Ishikawa (cell line): ENCODE measurements around the gene C16orf78.

ENCODE experiments used
- CEBPB ChIP-seq: IDR thresholded peaks from 2 replicates; pipeline ENCODE4 v1.6.1; 2012
- CREB1 ChIP-seq: IDR thresholded peaks from 2 replicates; pipeline ENCODE4 v1.6.1; 2012; ENCODE audit warnings: low read depth
- EGR1 ChIP-seq: IDR thresholded peaks from 2 replicates; pipeline ENCODE4 v1.6.1; 2012
- EP300 ChIP-seq: IDR thresholded peaks from 2 replicates; pipeline ENCODE4 v1.6.1; 2012; ENCODE audit warnings: borderline replicate concordance
- FOXM1 ChIP-seq: IDR thresholded peaks from 2 replicates; pipeline ENCODE4 v1.6.1; 2012; ENCODE audit warnings: low read depth, borderline replicate concordance
- NFIC ChIP-seq: IDR thresholded peaks from 2 replicates; pipeline ENCODE4 v1.6.1; 2012
- RAD21 ChIP-seq: IDR thresholded peaks from 2 replicates; pipeline ENCODE4 v1.6.1; 2012; ENCODE audit warnings: low read depth
- TAF1 ChIP-seq: IDR thresholded peaks from 2 replicates; pipeline ENCODE4 v1.6.1; 2012; ENCODE audit warnings: low read depth, mild to moderate bottlenecking
- TCF12 ChIP-seq: IDR thresholded peaks from 2 replicates; pipeline ENCODE4 v1.6.1; 2012; ENCODE audit warnings: low read depth
- TEAD4 ChIP-seq: IDR thresholded peaks from 2 replicates; pipeline ENCODE4 v1.6.1; 2012
- YY1 ChIP-seq: IDR thresholded peaks from 2 replicates; pipeline ENCODE4 v1.6.1; 2012; ENCODE audit warnings: low read depth
- ZBTB7A ChIP-seq: IDR thresholded peaks from 2 replicates; pipeline ENCODE4 v1.6.1; 2012; ENCODE audit warnings: low read depth
- TF ChIP-seq, protein P1 (sequence below): IDR thresholded peaks from 2 replicates; pipeline ENCODE4 v1.6.1; 2012
- TF ChIP-seq, protein P2 (sequence below): IDR thresholded peaks from 2 replicates; pipeline ENCODE4 v1.6.1; 2012
- TF ChIP-seq, protein P3 (sequence below): IDR thresholded peaks from 2 replicates; pipeline ENCODE4 v1.6.1; 2012; ENCODE audit warnings: low read depth, mild to moderate bottlenecking

Gene C16orf78

DNA sequence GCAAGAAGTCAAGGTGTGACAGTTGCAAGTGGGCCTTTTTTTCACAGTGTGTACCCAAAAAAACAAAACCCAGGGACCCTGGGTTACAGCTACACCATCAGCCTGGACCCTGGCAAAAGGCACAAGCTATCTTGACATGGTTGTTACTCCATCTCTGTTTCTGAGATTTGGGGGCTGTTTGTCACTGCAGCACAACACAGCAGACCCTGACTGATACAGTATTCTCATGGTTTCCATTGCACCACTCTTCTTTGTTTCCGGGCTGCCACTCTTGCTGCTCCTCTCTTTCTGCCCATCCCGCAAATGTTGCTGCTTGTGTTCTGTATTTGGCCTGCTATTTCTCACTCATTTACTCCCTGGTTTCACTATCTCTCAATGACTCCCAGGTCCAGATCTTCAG is 55.2 kb downstream of the C16orf78 start:
- TF ChIP-seq FOXM1 (no peak), TCF12 (no peak), TAF1 (no peak), CREB1 (no peak), CEBPB (no peak), EGR1 (no peak), NFIC (no peak), RAD21 (no peak), ZBTB7A (no peak)
- TF ChIP-seq, protein P1, sequence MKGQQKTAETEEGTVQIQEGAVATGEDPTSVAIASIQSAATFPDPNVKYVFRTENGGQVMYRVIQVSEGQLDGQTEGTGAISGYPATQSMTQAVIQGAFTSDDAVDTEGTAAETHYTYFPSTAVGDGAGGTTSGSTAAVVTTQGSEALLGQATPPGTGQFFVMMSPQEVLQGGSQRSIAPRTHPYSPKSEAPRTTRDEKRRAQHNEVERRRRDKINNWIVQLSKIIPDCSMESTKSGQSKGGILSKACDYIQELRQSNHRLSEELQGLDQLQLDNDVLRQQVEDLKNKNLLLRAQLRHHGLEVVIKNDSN: no peak
- TF ChIP-seq, protein P2, sequence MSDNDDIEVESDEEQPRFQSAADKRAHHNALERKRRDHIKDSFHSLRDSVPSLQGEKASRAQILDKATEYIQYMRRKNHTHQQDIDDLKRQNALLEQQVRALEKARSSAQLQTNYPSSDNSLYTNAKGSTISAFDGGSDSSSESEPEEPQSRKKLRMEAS: no peak

DNA sequence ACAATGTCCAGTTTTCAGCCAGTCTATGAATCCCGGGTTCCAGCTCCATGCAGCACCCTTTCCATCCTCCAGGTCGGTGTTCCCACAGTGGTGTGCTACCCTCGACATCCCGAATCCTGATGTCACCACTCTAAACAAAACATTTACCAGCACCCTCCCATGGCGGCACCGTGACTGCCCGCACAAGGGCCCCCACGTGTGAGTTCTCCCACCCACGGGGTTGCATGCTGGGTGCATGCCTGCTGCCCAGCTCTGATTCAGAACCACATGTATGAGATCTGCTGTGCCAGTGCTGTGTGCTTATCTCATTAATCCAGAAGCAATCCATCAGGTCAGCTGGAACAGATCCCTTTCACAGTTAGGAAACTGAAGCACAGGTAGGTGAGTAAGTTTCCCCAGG is 57.4 kb downstream of the C16orf78 start:
- no peak for TF ChIP-seq TAF1
- TF ChIP-seq YY1: no peak
- TF ChIP-seq, protein P3, sequence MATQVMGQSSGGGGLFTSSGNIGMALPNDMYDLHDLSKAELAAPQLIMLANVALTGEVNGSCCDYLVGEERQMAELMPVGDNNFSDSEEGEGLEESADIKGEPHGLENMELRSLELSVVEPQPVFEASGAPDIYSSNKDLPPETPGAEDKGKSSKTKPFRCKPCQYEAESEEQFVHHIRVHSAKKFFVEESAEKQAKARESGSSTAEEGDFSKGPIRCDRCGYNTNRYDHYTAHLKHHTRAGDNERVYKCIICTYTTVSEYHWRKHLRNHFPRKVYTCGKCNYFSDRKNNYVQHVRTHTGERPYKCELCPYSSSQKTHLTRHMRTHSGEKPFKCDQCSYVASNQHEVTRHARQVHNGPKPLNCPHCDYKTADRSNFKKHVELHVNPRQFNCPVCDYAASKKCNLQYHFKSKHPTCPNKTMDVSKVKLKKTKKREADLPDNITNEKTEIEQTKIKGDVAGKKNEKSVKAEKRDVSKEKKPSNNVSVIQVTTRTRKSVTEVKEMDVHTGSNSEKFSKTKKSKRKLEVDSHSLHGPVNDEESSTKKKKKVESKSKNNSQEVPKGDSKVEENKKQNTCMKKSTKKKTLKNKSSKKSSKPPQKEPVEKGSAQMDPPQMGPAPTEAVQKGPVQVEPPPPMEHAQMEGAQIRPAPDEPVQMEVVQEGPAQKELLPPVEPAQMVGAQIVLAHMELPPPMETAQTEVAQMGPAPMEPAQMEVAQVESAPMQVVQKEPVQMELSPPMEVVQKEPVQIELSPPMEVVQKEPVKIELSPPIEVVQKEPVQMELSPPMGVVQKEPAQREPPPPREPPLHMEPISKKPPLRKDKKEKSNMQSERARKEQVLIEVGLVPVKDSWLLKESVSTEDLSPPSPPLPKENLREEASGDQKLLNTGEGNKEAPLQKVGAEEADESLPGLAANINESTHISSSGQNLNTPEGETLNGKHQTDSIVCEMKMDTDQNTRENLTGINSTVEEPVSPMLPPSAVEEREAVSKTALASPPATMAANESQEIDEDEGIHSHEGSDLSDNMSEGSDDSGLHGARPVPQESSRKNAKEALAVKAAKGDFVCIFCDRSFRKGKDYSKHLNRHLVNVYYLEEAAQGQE: no peak
- no peak for TF ChIP-seq ZBTB7A
- no peak for TF ChIP-seq CREB1
- TF ChIP-seq EGR1: no peak

DNA sequence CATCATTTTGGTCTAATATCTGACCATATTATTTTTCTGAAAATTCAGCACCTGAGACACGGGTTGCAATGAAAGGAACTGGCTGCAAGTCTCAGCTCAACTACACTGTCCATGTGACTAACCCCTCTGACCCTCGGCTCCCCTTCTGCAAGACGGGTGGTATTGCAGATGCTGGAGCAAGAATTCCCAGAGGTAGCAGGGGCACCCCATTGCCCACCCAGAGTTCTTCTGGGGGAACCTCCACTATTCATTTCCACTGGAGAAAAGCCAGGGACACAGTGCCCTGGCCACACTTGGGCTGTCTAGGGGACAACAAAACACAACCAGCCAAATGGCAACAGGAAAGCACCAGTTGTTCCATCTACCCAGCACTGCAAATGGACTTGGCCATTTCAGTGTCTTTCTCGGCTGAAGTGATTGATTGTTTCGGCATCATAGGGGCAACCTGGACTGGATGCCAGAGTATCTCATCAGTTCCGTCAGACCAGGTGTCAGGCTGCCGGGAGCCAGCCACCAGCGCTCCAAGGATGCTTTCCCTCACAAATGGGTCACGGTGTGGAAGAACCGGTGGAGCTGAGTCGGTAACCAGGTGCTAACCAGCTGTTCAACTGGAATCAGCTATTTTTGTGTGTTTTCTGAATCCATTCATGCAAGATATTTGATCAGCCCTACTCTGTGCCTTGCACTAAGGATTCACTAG is 58.1 kb downstream of the C16orf78 start:
- TF ChIP-seq YY1 (no peak), TEAD4 (no peak), CEBPB (no peak), TAF1 (no peak), NFIC (no peak), CREB1 (no peak), RAD21 (no peak), TCF12 (no peak), FOXM1 (no peak)
- TF ChIP-seq, protein P3: no peak
- TF ChIP-seq, protein P2: no peak
- TF ChIP-seq, protein P1: no peak

DNA sequence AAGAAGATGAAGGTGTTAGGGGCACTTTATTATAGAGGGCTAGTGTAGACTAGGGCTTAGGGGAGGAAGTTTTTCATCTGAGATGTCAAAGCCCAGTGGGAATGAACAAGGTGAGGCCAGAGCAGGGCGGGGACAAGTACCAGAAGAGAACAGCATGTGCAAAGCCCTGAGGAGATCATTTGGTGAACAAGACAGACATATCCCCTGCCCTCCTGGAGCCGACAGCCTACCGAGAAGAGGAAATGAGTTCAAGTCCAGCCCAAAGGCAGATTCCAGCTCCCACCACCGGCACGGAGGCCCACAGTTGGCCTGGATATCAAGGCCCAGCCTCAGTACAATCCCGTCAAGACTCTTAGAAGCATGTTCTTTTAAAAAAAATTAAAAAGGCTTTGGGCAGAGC is 61.1 kb downstream of the C16orf78 start:
- TF ChIP-seq EGR1: no peak
- TF ChIP-seq, protein P3: no peak

DNA sequence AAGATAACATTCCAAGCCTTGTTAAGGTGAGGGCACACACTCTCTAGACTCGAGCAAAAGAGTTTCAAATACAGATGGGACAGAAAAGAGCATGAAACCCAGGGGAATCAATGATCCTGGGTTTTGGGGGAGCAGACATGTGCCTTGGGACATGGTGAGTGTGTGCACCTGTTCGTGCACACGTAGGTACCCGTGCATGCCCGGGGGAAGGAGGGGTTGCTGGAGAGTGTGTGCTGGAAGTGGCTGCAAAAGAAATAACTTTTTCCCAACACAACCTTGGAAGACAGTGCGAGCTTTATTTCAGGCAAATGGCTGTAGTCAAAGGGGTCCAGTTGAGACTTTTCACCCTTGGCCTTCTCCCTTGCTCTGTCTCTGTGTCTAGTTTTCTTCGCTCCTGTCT is 62.6 kb downstream of the C16orf78 start:
- TF ChIP-seq, protein P1: no peak
- TF ChIP-seq TCF12: no peak
- no peak for TF ChIP-seq TEAD4
- TF ChIP-seq ZBTB7A: no peak
- TF ChIP-seq EGR1: no peak
- no peak for TF ChIP-seq FOXM1
- TF ChIP-seq YY1: no peak
- TF ChIP-seq TAF1: no peak
- TF ChIP-seq EP300: no peak
- no peak for TF ChIP-seq RAD21
- TF ChIP-seq, protein P3: no peak
- TF ChIP-seq, protein P2: no peak
- no peak for TF ChIP-seq CEBPB
- no peak for TF ChIP-seq NFIC
- no peak for TF ChIP-seq CREB1
